GM08714 (cell line): ENCODE data around the gene CAPN1.

Source experiments
- H3K4me3 ChIP-seq: fragments of 200-500 bp; sonication (Bioruptor generic); 2 replicates; pipeline ENCODE4 v1.5.1; 2014; ENCODE audit warnings: mild to moderate bottlenecking, low read length, inconsistent platforms
- ZNF274 ChIP-seq: IDR thresholded peaks from 2 replicates; pipeline ENCODE4 v1.6.1; 2012; ENCODE audit warnings: mild to moderate bottlenecking, low read depth, low read length

The CAPN1 gene

GRCh38 chr11:65204646-65205601, 23.2 kb downstream of the CAPN1 start:
- no peak overlapping the region for H3K4me3 ChIP-seq
- no peak for TF ChIP-seq ZNF274

DNA sequence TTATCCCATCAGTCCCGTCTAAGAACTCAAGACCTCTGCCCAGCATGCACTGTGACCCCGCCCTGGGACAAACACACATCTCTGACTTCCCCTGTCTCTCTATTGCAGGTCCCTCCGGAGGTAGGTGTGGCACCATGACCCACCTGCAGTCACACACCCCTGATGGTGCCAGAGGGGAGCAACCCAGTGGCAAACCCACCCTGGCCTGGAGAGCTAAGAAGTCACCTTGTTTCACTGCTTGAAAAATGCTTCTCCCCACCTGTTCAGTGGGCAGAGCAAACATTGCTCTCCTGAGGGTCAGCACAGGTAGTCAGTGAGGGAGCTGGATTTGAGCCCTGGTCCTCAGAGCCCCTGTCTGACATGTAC, 23.9 kb downstream of the CAPN1 start:
- no peak overlapping the region for H3K4me3 ChIP-seq
- no peak for TF ChIP-seq ZNF274

GRCh38 chr11:65206441-65206841, 24.7 kb downstream of the CAPN1 start:
- H3K4me3 ChIP-seq, result no peak overlapping the region
- TF ChIP-seq ZNF274, result no peak

DNA sequence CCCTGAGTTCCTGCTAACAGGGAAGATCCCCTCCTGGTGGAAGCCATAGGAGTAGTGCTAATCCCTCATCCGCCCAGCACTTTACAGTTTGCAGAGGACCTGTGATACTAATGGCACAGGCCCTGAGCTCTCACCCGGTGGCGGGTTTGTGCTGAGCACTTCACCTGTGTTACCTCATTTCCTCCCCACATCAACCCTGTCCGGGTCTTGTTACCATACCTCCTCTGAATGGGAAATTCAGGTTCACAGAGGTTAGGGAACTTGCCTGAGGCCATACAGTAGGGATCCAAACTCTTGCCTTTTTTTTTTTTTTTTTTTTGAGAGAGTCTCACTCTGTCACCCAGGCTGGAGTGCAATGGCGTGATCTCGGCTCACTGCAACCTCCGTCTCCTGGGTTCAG, 25.2 kb downstream of the CAPN1 start:
- no peak overlapping the region for H3K4me3 ChIP-seq
- no peak for TF ChIP-seq ZNF274

GRCh38 chr11:65207918-65208784, 26.4 kb downstream of the CAPN1 start:
- H3K4me3 ChIP-seq, result no peak overlapping the region
- TF ChIP-seq ZNF274, result no peak

GRCh38 chr11:65208785-65209710, 27.3 kb downstream of the CAPN1 start:
- no peak for TF ChIP-seq ZNF274

DNA sequence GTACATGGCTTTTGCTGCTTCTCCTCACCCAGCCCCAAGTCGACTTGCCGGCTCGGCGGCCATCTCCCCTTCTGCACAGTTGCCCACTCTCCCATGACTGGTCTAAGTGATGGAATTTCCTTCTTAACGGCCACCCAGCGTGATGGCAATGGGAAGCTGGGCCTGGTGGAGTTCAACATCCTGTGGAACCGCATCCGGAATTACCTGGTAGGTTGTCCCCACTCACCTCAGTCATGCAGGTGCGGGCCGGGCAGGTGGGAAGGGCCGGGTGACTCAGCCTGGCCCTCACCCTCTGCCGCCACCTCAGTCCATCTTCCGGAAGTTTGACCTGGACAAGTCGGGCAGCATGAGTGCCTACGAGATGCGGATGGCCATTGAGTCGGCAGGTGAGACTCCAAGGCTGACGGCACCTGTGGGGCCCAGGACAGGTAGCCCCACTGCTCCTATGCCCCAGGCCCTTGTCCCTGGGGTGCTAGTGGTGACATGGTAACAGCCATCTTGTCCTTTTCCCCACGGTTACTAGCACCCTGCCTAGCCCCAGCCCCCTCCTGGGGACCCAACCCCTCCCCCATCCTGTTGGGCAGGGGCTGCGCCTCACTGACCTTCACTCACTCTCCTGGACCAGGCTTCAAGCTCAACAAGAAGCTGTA, 28.1 kb downstream of the CAPN1 start:
- no peak overlapping the region for H3K4me3 ChIP-seq
- no peak for TF ChIP-seq ZNF274

More at GRCh38 chr11:65208785-65209710, 27.3 kb downstream of the CAPN1 start:
- no peak overlapping the region for H3K4me3 ChIP-seq

- TF ChIP-seq ZNF274, result no peak
Measured at GRCh38 chr11:65210361-65210731, 28.6 kb downstream of the CAPN1 start.

GRCh38 chr11:65210748-65211147, 29.0 kb downstream of the CAPN1 start:
- no peak for TF ChIP-seq ZNF274
- no peak overlapping the region for H3K4me3 ChIP-seq

More at GRCh38 chr11:65210361-65210731, 28.6 kb downstream of the CAPN1 start:
- no peak overlapping the region for H3K4me3 ChIP-seq

GRCh38 chr11:65211293-65212105, 29.8 kb downstream of the CAPN1 start:
- no peak for TF ChIP-seq ZNF274
- no peak overlapping the region for H3K4me3 ChIP-seq

GRCh38 chr11:65212226-65212801, 30.6 kb downstream of the CAPN1 start:
- TF ChIP-seq ZNF274, result no peak
- no peak overlapping the region for H3K4me3 ChIP-seq
